Liver (tissue), 9 donors: ENCODE measurements around the gene HAAO. TPM values are rescaled to one million over a fixed set of nuclear protein-coding genes. Genes with fewer than 3 reads are reported as not detected.

ENCODE experiments used
- DNase-seq: peaks from one replicate; pipeline ENCODE4 v3.0.0-alpha.2; 2017; ENCODE audit warnings: low spot score
- H3K27ac ChIP-seq, 2 donors: one replicate each; pipeline ENCODE4 v1.7.0; 2013; ENCODE audit warnings: inconsistent platforms in 2 of 2, low read length in 2 of 2, control low read depth in 1 of 2, low read depth in 1 of 2, mild to moderate bottlenecking in 1 of 2
- H3K27me3 ChIP-seq, 4 donors: one replicate each; pipeline versions ENCODE4 v1.6.1 to v1.7.0; 2013; ENCODE audit warnings: low read length in 3 of 4, inconsistent platforms in 1 of 4, mild to moderate bottlenecking in 1 of 4, moderate library complexity in 1 of 4; ENCODE audit not compliant: control insufficient read depth in 4 of 4, insufficient read depth in 4 of 4
- H3K36me3 ChIP-seq, 4 donors: one replicate each; pipeline versions ENCODE4 v1.6.1 to v1.7.0; 2013; ENCODE audit warnings: low read length in 3 of 4, mild to moderate bottlenecking in 3 of 4, low read depth in 1 of 4, moderate library complexity in 1 of 4; ENCODE audit not compliant: control insufficient read depth in 4 of 4, insufficient read depth in 3 of 4
- H3K4me1 ChIP-seq, 4 donors: one replicate each; pipeline versions ENCODE4 v1.6.1 to v1.7.0; 2013; ENCODE audit warnings: low read length in 3 of 4, mild to moderate bottlenecking in 3 of 4, moderate library complexity in 1 of 4; ENCODE audit not compliant: control insufficient read depth in 4 of 4, insufficient read depth in 4 of 4
- H3K4me3 ChIP-seq, 3 donors: one replicate each; pipeline versions ENCODE4 v1.6.1 to v1.7.0; 2013; ENCODE audit warnings: low read length in 3 of 3, control low read depth in 1 of 3, low read depth in 1 of 3, mild to moderate bottlenecking in 1 of 3
- H3K9ac ChIP-seq, 2 donors: one replicate each; pipeline ENCODE4 v1.7.0; 2013; ENCODE audit warnings: low read length in 2 of 2, mild to moderate bottlenecking in 2 of 2, moderate library complexity in 2 of 2, control low read depth in 1 of 2, low read depth in 1 of 2
- H3K9me3 ChIP-seq, 4 donors: one replicate each; pipeline versions ENCODE4 v1.6.1 to v1.7.0; 2013; ENCODE audit warnings: low read length in 3 of 4; ENCODE audit not compliant: control insufficient read depth in 4 of 4
- CTCF ChIP-seq: fragments of 150-350 bp; IDR thresholded peaks from 2 replicates; pipeline ENCODE4 v1.5.1; 2017; ENCODE audit warnings: improper control_type of control experiment, low read depth, low read length; ENCODE audit not compliant: missing input control
- FOXA2 ChIP-seq: IDR thresholded peaks from 2 replicates; pipeline ENCODE4 v1.6.1; 2016; ENCODE audit warnings: antibody characterized with exemption
- GABPA ChIP-seq, 2 donors: IDR thresholded peaks in 1 of 2; conservative IDR thresholded peaks in 1 of 2; 2 replicates each; pipeline ENCODE4 v1.6.1; 2016; ENCODE audit warnings: antibody characterized with exemption in 2 of 2, mild to moderate bottlenecking in 1 of 2, moderate library complexity in 1 of 2
- RXRA ChIP-seq, 2 donors: IDR thresholded peaks; 2 replicates each; pipeline ENCODE4 v1.6.1; 2017 to 2018; ENCODE audit warnings: antibody characterized with exemption in 2 of 2, mild to moderate bottlenecking in 1 of 2
- SP1 ChIP-seq: IDR thresholded peaks from 2 replicates; pipeline ENCODE4 v1.6.1; 2018; ENCODE audit warnings: antibody characterized with exemption, mild to moderate bottlenecking
- TAF1 ChIP-seq: conservative IDR thresholded peaks from 2 replicates; pipeline ENCODE4 v1.6.1; 2016; ENCODE audit warnings: antibody characterized with exemption, mild to moderate bottlenecking
- YY1 ChIP-seq: IDR thresholded peaks from 2 replicates; pipeline ENCODE4 v1.6.1; 2016; ENCODE audit warnings: antibody characterized with exemption, mild to moderate bottlenecking
- ZBTB33 ChIP-seq: IDR thresholded peaks from 2 replicates; pipeline ENCODE4 v1.6.1; 2016; ENCODE audit warnings: antibody characterized with exemption
- WGBS: extraction: QIAGEN DNeasy Blood & Tissue Kit; methylation state at CpG from one replicate; pipeline ENCODE4 v1.1.7; 2013; 5-methylcytosine and 5-hydroxymethylcytosine counted together
- polyA plus RNA-seq, 2 donors: library from polyadenylated mRNA; stranded (reverse) in 1 of 2; unstranded in 1 of 2; fragments of 200-250 nt in 1 of 2; fragments of >200 nt in 1 of 2; fragmentation: Nextera tagmentation in 1 of 2; extraction: Ambion mirVana in 1 of 2; gene quantifications; one replicate each; pipeline versions ENCODE4 v1.2.1 to v1.2.3, GENCODE V29; 2013 to 2015
- total RNA-seq, 2 donors: library from RNA; depleted of rRNA; stranded (reverse); fragments of >200 nt; gene quantifications; one replicate each; pipeline ENCODE4 v1.2.3, GENCODE V29; 2014
- TF ChIP-seq, protein P1 (sequence below): IDR thresholded peaks from 2 replicates; pipeline ENCODE4 v1.6.1; 2016; ENCODE audit warnings: antibody characterized with exemption, mild to moderate bottlenecking
- donor health status: healthy.
- donor health status: healthy.
- donor health status: healthy.
- donor health status: healthy.
- donor health status: healthy.

HAAO gene
- total and polyA plus RNA-seq, 4 donors, result 17.4 to 140 (median 130) TPM

- peaks cover 5 to 24% (median 11%) of the 10 kb centered on the region in 4 donors for H3K4me1 ChIP-seq
- 53% methylated on average over 7 of the region's 7 CpGs for WGBS
- H3K27ac ChIP-seq, result peak overlapping the region in 1 of 2 donors; percentile 64
Observed at GRCh38 chr2:42796427-42797248, 4.3 kb upstream of the HAAO start.

DNA sequence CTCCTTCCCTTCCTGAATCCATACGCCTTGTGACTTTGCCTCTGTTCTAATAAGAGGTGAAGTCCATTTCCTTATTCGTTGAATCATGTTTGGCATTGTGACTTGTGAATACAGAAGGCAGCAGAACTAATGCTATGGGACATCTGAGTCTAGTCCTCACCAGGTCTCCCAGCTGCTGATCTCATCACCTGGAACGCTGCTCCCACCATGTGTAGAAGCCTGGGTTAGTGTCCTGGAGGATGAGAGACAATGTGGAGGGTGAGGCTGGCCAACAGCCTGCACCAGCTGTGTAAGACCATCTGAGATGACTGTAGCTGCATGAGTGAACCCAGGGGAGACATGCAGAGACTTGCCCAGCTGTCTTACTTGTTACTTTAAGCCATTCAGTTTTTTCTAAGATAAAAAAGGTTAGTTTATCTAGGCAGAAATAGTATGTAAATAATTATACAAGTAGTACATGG, 3.5 kb upstream of the HAAO start:
- peaks cover 0 to 5% (median 0%) of the 10 kb centered on the region in 4 donors for H3K36me3 ChIP-seq
- no peaks in the 10 kb centered on the region for H3K9me3 ChIP-seq
- no peak for TF ChIP-seq ZBTB33
- TF ChIP-seq GABPA (IDR thresholded peaks at IDR 0.05 in 1 of 2, conservative IDR thresholded peaks at IDR 0.05 in 1 of 2), result no peak
- no peak for TF ChIP-seq CTCF
- TF ChIP-seq SP1, result no peak
- peak overlapping the region; percentile 72 to 90 for H3K9ac ChIP-seq
- H3K4me1 ChIP-seq, result peaks cover 5 to 26% (median 15%) of the 10 kb centered on the region in 4 donors
- peak overlapping the region; percentile 10 to 64 for H3K27ac ChIP-seq
- no peaks in the 10 kb centered on the region for H3K27me3 ChIP-seq
- H3K4me3 ChIP-seq, result peak overlapping the region in 2 of 3 donors; percentile 14 to 83
- 26% methylated on average over 3 of the region's 3 CpGs for WGBS
- DNase-seq, result no peak

More at GRCh38 chr2:42796427-42797248, 4.3 kb upstream of the HAAO start:
- Histone ChIP-seq H3K36me3 (peaks cover 0 to 5% (median 0%) of the 10 kb centered on the region in 4 donors), H3K9me3 (no peaks in the 10 kb centered on the region), H3K9ac (peak overlapping the region in 1 of 2 donors; percentile 41), H3K27me3 (no peaks in the 10 kb centered on the region), H3K4me3 (no peak overlapping the region)
- DNase-seq, result no peak
- no peak for TF ChIP-seq TAF1
- TF ChIP-seq RXRA (IDR thresholded peaks at IDR 0.05), result no peak
- TF ChIP-seq, protein P1, sequence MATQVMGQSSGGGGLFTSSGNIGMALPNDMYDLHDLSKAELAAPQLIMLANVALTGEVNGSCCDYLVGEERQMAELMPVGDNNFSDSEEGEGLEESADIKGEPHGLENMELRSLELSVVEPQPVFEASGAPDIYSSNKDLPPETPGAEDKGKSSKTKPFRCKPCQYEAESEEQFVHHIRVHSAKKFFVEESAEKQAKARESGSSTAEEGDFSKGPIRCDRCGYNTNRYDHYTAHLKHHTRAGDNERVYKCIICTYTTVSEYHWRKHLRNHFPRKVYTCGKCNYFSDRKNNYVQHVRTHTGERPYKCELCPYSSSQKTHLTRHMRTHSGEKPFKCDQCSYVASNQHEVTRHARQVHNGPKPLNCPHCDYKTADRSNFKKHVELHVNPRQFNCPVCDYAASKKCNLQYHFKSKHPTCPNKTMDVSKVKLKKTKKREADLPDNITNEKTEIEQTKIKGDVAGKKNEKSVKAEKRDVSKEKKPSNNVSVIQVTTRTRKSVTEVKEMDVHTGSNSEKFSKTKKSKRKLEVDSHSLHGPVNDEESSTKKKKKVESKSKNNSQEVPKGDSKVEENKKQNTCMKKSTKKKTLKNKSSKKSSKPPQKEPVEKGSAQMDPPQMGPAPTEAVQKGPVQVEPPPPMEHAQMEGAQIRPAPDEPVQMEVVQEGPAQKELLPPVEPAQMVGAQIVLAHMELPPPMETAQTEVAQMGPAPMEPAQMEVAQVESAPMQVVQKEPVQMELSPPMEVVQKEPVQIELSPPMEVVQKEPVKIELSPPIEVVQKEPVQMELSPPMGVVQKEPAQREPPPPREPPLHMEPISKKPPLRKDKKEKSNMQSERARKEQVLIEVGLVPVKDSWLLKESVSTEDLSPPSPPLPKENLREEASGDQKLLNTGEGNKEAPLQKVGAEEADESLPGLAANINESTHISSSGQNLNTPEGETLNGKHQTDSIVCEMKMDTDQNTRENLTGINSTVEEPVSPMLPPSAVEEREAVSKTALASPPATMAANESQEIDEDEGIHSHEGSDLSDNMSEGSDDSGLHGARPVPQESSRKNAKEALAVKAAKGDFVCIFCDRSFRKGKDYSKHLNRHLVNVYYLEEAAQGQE, result no peak
- TF ChIP-seq YY1, result no peak
- TF ChIP-seq GABPA (IDR thresholded peaks at IDR 0.05 in 1 of 2, conservative IDR thresholded peaks at IDR 0.05 in 1 of 2), result no peak
- no peak for TF ChIP-seq FOXA2
